GOT3 (cell line): Measurements from ENCODE around the gene SLC30A3.
"Not testable (repeated sequence)": the region's sequence is repeated elsewhere in the genome, so short reads cannot be mapped to it uniquely, and the experiment has no call there.

Experiments
- DNase-seq: peaks from one replicate; lab custom pipeline; 2025; ENCODE audit warnings: mixed read lengths; lab: John Stamatoyannopoulos, UW

The SLC30A3 gene

DNA sequence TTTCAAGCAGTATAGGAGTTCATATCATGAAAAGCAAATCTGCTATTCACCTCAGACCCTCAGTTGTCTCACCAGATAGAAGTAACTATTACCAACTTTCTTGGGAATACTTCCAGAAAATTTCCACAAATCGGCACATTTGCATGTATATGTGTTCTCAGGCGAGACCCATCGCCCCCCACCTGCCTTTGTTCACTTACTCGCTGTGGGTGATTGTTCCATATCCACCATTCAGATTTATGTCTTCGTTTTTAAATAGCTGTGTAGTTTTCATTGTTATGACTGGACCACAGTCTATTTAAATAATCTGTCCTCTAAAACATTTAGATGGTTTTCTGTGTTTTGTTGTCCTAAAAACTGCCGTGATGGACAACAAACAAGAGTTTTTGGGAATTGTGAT lies 22.6 kb upstream of the SLC30A3 start:
- DNase-seq, result no peak

DNA sequence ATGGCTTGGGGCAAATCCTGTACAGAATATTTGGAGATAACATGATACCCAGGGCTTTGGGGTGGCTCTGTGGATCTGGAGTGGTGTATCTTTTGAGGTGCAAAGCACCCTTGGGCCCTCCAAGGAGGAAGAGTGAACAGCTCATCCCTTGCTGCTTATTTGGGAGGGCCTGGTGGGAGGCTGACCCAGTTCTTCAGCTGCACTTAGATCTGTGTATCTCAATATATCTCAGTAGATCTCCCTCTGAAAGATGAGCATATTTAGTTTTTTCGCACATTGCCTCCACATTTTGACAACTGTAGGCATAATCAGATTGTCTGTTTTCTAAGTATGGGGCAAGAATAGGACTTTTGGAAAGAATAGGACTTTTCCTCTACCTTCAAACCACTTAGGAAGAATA lies 22.1 kb upstream of the SLC30A3 start:
- DNase-seq, result no peak

DNA sequence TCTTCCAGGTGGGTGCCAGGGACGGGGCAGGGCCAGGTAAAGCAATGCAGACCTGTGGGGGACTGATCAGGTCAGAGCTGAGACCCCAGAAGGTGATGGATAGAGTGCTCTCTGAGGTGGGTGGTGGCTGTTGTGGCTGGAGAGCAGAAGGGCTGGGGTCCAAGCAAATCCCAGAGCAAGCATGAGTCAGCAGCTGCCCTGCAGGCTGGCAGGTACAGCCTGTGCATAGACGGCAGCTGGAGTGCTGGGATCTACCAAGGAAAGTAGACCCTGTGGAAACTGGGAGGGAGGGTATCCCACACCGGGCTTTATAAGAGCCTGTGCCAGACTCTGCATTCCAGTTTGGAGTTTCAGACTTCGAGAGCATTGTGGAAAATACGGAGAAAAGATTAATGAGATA lies 20.0 kb upstream of the SLC30A3 start:
- no peak for DNase-seq

DNA sequence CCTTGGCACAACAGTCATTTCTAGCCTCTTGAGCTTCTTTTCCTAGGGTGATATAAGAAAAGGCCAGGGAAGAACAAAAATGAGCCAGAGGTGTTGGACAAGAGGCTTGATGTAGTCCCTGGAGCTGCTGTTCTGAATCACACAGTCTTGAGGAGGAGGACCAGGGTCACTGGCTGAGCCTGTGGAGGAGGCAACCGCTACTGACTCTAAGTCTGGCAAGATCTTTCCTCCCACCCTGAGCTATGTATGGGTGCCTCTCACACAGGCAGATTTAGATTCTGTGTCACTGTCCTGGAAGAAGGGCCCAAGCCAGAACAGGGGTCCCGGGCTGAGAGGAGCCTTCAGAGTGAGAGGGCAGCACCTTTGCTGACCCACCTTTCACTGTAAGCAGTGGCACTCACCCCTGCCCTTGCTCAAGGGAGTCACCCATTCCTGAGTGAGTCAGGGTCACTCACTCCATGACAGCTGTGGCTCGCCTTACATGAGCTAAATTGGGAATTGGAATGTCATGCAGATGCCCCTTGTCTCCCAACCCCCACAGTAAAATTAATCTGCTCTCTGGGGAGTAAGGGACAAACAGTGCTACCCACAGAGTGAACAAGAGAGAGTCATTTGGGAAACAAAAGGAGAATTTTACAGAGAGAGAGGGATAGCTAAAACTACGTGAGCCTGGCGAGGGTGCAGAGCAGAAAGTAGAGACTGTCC lies 19.2 kb upstream of the SLC30A3 start, which contains the start of gene TRIM54:
Gene TRIM54, plus strand, starts transcription at position 575 of the 705 bp plus-strand sequence. CDS start 303 bp downstream, outside the sequence.
- DNase-seq, result no peak

DNA sequence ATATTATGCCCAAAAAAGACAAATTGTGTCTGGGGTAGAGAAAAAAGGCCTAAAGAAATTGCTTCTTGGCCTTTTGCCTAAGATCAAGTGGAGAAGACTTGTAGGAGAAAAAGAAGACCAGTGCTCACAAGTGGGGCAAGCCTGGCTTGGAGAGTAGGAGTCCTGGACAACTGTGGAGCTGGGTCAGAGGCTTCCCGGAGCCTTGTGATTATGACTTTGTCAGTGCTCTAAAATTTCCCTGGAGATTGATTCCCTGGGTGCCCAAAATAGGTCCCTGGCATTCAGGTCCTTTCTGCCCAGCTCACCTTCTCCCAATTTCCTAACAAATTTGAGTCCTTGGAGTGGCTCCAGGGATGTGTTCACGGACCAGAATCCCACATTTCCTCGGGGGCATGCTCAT lies 18.6 kb upstream of the SLC30A3 start:
- DNase-seq, result no peak

DNA sequence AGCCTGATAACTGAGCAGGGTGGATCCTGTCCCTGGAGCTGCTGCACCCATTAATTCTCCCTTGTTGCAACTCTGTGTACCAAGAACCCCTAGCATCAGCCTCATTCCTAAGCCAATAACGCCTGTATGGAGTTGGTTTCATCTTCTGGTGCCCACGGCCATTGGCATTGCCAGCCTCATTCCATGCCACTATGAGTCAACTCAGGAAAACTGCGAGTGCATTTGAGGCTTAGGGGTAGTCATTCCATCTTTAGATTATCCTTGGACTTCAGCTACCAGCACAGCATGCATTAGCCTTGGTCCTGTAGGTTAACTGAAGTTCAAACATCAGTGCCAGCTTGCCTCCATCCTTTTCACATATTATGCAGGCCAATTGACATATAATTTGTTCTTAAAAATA lies 18.0 kb upstream of the SLC30A3 start:
- DNase-seq, result no peak

DNA sequence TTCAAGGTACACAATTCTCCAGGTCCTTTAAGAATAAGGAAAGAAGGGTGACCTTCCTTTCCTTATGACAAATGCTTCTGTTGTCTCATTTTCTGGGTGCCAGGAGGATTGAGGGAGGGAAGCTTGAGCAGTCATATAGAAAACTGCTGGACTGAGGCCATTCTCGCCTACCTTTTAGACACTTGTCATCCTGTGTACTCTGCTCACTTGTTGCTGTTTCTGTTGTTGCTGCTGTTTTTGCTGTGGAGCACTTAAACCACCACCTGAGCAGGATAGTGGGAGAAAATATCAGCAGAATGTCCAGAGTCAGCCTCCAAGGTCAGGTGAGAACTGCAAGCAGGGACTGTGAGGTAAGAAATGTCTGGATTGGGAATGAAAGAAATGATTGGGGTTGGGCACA lies 15.2 kb upstream of the SLC30A3 start:
- DNase-seq, result no peak

DNA sequence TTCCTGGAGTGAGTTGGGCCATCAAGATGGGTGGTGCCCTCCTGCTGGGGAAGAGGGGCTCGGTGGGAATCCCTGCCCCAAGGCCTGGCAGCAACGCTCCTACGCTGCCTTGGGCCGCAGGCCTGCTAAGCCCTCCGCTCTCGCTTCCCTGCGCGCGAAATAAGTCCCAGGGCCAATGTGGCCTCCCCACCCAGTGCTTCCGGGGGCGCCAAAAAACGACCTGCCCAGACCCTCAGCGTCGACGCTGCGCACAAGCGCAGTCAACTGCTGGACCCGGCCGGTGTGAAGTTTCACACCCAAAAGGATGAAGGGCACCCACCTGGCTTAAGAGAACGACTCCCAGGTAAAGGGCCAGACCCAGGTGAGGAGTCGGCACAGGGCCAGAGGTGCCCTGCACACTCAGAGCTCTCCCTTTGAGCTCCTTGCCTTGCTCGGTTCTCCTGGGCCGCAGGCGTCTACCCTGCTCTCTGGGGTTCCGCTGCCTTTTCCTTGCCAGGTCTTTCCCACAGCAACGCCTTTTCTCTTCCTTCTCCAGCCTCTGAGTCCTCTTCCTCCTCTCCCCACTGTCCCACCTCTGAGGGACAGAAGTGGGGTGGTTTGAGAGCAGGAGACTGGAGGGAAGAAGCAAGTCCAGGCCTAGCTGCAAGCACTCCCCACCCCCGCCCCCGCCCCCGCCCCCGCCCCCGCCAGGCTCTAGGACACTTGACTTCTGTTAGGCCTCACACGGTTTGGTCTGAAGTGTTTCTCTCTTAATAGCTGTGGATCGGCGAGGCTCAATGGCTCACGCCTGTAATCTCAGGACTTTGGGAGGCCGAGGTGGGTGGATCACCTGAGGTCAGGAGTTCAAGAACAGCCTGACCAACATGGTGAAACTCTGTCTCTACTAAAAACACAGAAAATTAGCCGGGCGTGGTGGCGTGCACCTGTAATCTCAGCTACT lies 12.6 kb upstream of the SLC30A3 start, which contains the start of gene DNAJC5G:
Gene DNAJC5G, plus strand, starts transcription at position 223 of the 940 bp plus-strand sequence. CDS start 1,296 bp downstream, outside the sequence.
- DNase-seq, result no peak

DNA sequence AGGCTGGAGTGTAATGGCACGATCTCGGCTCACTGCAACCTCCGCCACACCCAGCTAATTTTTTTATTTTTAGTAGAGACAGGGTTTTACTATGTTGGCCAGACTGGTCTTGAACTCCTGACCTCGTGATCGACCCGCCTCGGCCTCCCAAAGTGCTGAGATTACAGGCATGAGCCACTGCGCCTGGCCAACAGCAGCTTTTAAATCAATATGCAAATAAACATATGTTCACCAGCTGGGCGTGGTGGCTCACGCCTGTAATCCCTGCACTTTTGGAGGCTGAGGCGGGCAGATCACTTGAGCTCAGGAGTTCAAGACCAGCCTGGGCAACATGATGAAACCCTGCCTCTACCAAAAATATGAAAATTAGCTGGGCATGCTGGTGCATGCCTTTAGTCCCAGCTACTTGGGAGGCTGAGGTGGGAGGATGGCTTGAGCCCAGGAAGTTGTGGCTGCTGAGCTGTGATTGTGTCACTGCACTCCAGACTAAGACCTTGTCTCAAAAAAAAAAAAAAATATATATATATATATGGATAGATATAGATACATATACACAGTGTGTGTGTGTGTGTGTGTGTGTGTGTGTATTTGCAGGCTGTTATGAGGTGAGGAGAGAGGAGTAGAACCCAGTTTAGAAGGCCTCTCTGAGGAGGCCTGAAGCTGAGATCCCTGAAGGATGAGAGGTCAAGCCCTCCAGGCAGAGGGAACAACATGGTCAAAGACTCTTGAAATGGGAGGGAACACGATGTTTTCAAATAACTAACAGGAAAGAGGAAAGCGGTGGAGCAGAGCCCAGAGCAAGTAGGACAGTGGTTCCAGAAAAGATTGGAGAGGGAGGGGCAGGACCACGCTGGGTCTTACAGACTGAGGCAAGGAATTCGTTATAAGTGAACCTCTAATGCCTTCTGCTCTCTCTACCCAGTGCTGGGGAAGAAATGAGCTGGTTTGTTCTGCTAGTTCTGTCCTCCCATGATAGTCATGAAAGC lies 10.0 kb upstream of the SLC30A3 start:
- not testable (repeated sequence) for DNase-seq

DNA sequence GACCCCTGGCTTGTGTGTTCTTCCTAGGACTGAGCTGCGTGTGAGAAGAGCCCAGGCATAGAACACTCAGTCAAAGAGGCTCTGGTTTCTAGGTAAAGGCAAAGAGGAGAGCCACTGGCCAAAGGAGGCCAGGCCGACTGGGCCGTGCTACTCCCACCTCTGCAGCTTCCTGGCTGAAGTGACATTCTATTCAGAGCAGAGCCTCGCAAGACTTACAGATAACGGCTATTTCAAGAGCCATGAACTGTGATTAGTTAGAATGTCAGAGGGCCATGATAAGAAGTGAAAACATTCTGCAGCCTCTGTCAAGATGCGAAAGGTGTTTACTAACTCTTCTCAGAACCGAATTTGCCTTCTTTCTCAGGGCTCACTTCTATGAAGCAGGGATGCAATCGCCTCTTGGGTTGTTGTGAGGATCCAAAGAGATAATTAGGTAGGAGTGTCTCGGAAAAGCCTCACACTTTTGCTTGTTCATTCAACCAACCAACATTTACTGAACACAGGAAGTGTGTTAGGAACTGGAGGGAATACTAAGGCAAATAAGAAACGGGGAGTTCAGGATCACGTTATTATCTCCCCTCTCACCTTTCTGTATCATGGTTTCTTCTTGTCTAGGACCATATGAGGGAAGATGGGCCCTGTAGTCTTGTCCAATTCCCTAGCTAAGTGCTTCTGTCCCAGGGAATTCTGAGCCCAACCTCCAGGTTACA lies 8.9 kb upstream of the SLC30A3 start:
- DNase-seq, result no peak

DNA sequence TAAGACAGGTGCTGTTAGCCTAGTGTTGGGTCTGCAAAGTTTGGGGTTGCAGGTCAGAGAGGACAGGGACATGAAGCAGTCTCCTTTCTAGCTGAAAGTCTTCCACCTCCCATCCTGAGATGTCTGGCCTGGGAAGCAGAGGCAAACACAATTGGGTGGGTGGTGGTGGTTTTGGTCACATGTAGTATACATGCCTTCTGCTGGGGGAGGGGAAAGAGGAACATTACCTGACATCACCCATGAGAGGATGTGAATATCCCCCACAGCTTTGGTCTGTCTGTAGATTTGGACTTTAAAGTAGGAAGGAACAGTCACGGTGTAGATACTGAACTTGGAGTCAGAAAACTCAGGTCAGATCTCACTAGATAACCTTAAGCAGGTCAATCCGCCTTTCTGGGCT lies 7.8 kb upstream of the SLC30A3 start:
- no peak for DNase-seq

DNA sequence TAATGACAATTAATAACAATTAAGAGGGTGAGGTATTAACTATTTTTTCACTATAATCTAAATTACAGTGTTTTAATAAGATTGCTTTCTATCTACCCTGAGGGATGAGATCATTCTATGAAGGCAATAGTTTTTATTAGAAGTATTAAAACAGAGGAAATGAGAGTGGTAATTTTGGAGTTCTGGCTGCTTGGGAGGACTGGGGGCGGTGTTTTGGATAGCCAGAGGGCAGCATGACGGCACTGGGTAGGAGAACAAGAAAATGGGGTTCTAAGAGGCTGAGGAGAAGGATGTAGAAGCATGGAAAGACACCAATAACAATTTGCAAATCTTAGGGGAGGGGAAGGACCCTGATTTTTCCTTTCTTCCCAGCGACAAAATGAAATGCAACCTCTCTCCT lies 7.3 kb upstream of the SLC30A3 start:
- DNase-seq, result no peak

DNA sequence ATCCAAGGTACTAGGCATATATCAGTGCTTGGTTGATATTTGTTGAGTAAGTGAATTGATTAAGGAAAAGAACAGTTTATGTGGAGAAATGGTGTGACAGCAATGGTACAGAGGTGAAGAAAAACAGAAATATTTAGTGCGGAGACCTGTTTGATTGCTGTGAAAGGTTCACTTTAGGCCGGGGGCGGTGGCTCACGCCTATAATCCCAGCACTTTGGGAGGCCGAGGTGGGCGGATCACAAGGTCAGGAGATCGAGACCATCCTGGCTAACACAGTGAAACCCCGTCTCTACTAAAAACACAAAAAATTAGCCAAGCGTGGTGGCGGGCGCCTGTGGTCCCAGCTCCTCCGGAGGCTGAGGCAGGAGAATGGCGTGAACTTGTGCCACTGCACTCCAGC lies 5.4 kb upstream of the SLC30A3 start:
- not testable (repeated sequence) for DNase-seq

DNA sequence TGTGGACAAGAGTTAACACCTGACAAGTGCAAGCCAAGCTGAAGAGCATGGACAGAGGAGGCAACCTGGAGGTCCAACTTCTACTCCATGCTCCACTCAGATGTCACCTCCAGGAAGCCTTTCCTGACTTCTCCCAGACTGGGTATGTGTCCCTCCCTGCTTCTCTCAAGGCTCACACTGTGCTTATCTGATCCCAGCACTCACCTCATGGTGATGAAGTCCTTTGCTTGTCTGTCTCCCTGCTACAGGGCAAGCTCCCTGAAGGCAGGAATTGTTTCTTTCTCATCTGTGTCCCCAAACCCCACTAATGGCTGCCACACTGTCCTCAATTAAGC lies 2.7 kb upstream of the SLC30A3 start:
- DNase-seq, result no peak

DNA sequence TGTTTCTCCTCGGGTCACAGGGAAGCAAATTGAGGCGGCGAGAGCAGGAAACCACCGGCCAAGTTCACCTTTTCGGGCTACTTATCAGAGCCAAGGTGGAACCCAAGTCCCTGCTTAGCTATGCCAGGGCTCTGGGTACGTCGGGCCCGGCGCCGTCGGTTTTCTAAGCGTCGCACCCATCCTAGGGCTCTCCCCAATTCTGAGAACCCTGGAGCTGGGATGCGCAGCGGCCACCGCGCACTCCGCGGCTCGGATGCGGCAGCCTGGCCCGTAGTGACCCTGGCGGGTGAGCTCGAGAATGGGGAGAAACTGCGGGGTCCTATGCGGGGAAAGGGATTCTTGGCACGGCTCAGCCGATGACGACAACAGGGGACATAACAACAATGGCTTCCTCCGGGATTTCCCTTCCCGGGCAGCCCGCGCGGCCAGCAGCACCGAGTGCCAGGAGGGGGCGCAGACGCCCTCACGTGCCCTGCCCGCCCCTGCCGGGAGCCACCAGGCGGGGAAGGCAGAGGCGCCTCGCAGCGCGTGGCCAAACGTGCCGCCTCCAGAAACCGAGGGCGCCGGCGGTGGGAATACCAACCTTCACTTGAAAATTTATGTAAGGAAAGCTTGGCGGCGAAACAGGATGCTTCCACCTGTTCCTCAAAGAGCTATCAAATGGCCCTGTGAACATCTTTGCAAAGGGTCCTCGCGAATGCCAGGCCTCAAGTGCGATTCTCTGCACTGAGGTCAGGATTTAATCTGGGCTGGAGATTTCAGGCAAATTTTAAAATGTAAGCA lies 2.1 kb upstream of the SLC30A3 start:
- no peak for DNase-seq

DNA sequence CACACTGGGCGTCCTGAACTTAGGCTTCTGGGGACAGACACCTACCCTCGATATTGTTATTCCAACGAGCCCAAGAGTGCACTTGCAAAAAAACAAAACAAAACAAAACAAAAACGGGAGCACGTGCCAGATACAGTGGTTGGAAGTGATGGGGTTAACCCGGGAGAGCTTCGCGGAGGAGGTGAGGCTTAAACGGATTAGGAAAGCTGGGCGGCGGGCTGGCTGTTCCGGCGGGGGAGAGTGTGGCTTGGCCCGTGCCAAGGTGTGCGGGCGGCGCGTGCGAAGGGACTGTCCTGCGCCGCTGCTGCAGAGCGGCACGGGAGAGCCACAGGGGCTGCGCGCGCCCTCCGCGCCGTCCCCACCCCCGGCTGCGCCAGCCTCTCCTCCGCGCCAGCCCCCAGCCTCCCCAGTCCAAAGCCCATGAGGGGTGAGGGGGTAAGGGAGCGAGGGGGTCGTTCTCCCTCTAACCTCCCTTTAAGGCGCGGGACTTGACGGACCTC lies 1.5 kb upstream of the SLC30A3 start:
- DNase-seq, result no peak

DNA sequence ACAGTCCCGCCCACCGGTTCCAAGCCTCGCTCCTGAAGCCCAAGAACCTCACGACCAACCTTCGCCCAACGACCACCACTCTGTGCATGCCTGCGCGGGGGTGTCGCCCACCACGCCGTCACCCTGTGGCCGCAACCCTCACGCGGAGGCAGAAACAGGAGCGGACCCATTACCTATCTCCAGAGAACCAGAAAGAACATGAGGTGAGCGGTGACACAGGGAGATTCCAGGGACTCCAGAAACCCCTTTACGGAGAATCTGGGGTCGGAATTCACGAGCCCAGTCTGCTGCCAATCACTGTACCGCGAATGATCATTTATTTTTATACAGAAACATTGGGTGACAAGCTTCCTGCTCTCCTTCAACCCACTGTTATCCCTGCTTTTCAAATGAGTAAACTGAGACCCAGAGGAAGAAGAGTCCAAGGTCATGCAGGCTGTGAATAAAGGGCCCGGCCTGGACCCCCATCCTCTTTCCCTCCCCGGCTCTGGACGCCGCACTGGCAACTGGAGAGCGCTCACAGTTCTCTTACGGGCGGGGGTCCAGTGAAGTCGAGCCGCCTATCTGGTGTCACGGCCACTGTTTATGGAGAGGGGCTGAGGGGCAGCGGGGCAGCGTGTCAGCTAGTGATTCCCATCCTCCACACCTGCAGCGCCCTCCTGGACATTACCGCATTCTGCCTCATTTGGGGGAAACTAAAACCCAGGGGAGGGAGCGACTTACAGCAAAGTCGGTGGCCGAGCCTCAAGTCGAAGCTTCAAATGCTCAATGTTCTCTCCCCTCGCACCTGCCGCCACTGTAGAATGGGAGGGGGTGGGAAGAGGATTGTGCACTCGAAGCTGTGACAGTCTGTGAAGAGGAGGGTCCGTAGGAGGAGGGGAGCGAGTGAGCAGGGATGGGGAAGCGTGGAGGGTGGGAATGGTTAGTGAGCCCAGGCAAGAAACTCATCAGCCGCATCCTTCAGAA lies 723 bp upstream of the SLC30A3 start:
- no peak for DNase-seq

DNA sequence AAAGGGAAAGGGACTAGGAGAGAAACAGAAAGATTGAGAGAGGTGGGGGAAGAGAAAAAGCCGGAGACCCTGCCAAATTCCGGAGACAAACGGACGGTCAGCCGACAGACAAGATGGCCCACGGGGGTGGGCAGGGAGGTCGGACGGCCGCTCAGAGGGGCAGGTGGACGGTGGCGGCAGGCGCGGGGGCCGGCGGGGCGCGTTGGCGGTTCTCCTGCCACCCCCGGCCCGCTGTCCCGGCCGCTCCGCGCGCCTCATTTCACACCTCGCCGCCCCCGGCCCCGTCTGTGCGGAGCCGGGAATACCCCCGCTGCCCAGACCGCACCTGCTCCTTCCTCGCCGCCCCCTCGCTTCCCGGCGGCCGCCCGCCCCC lies 935 bp downstream of the SLC30A3 start:
- no peak for DNase-seq
